ENCODE results near the gene KRTAP16-1.
A peak's percentile ranks its signal among the peaks of the same experiment; 100 is the strongest.

Gene KRTAP16-1

GRCh38 chr17:41315204-41315794 lies 6.2 kb upstream of the KRTAP16-1 start, which contains the start of gene KRTAP17-1:
Gene KRTAP17-1 (minus strand): TSS chr17:41315710. CDS start chr17:41315650, 60 bp downstream.
- Histone ChIP-seq H3K36me3 (replicated peaks; ENCODE audit: insufficient read depth, low read length) (no peaks in the 10 kb centered on the region), H4K20me1 (ENCODE audit: insufficient read depth, low read length) (no peaks in the 10 kb centered on the region), H2AFZ (ENCODE audit: low read length) (no peak within 1 kb of the TSS), H3K27me3 (replicated peaks; ENCODE audit: insufficient read depth, low read length) (no peaks in the 10 kb centered on the region), H3F3A (ENCODE audit: insufficient read depth, low read length) (no peaks in the 10 kb centered on the region), H3K9me3 (replicated peaks; ENCODE audit: insufficient read depth, low read length) (no peaks in the 10 kb centered on the region), H3K4me1 (ENCODE audit: low read length) (no peaks in the 10 kb centered on the region), H3K9ac (ENCODE audit: low read length) (no peak within 1 kb of the TSS), H3K4me2 (ENCODE audit: low read depth, low read length) (no peak within 1 kb of the TSS), H3K79me2 (ENCODE audit: low read length) (no peaks in the 10 kb centered on the region), H3K4me3 (ENCODE audit: low read length) (no peak within 1 kb of the TSS), H3K27ac (ENCODE audit: low read length) (no peak within 1 kb of the TSS), H3K9me2 (replicated peaks; ENCODE audit: insufficient read depth, low read length) (no peaks in the 10 kb centered on the region)
- no peak for DNase-seq
- TF ChIP-seq EZH2phosphoT487 (IDR thresholded peaks at IDR 0.05; ENCODE audit: low read length) (no peak), EZH2 (optimal IDR thresholded peaks at IDR 0.05; ENCODE audit: low read depth, low read length) (no peak), CTCF (IDR thresholded peaks at IDR 0.05; ENCODE audit: low read length) (no peak)

DNA sequence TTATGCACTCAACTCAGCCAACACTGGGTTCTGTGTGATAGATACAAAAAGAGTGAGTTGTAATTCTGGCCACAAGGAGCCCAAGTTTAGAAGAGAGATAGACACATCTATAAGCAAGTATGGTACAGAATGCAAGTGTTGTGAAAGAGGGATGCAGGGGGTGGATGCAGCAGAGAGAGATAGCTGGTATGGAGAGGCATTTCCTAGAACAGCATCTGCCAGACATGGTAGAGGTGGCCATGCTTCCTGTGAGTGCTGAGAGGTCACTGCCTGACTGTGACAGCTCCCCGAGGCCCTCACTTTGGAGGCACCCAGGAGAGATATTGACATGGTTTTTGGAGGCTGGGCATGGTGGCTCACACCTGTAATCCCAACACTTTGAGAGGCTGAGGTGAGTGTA lies 2.0 kb upstream of the KRTAP16-1 start:
- peaks cover 17% of the 10 kb centered on the region for H3F3A ChIP-seq (ENCODE audit: insufficient read depth, low read length)
- no peaks in the 10 kb centered on the region for H3K9me2 ChIP-seq (replicated peaks; ENCODE audit: insufficient read depth, low read length)
- H3K27me3 ChIP-seq (replicated peaks; ENCODE audit: insufficient read depth, low read length), result no peaks in the 10 kb centered on the region
- no peaks in the 10 kb centered on the region for H3K79me2 ChIP-seq (ENCODE audit: low read length)
- no peak overlapping the region for H3K27ac ChIP-seq (ENCODE audit: low read length)
- TF ChIP-seq CTCF (IDR thresholded peaks at IDR 0.05; ENCODE audit: low read length), result no peak
- TF ChIP-seq EZH2phosphoT487 (IDR thresholded peaks at IDR 0.05; ENCODE audit: low read length), result no peak
- no peak for TF ChIP-seq EZH2 (optimal IDR thresholded peaks at IDR 0.05; ENCODE audit: low read depth, low read length)
- H3K4me1 ChIP-seq (ENCODE audit: low read length), result peaks cover 16% of the 10 kb centered on the region
- H2AFZ ChIP-seq (ENCODE audit: low read length), result no peak overlapping the region
- H4K20me1 ChIP-seq (ENCODE audit: insufficient read depth, low read length), result no peaks in the 10 kb centered on the region
- DNase-seq, result no peak
- no peak overlapping the region for H3K4me2 ChIP-seq (ENCODE audit: low read depth, low read length)
- H3K9me3 ChIP-seq (replicated peaks; ENCODE audit: insufficient read depth, low read length), result no peaks in the 10 kb centered on the region
- H3K9ac ChIP-seq (ENCODE audit: low read length), result no peak overlapping the region
- no peak overlapping the region for H3K4me3 ChIP-seq (ENCODE audit: low read length)
- H3K36me3 ChIP-seq (replicated peaks; ENCODE audit: insufficient read depth, low read length), result no peaks in the 10 kb centered on the region

DNA sequence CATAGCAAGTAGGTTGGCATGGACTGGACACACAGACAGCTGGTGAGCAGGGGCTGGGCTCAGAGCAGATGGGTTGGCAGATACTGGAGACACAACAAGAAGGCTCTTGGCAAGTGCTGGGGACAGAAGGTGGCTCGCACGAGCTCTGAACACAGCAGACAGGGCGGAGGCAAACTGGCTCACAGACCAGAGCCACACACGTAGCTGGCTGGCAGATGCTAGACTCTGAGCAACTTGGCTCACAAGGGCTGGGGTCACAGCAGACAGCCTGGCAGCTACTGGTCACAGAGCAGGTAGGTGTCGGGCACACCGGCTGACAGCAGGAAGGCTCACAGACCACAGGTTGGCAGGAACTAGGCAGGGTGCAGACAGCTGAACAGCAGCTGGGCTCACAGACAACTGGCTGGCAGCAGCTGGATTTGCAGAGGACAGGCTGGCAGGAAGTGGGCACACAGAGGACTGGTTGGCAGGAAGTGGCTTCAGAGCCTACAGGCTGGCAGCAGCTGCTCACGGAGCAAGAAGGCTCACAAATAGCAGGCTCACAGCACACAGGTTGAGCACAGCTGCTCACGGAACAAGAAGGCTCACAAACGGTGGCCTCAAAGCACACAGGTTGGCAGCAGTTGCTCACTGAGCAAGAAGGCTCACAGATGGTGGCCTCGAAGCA lies 725 bp downstream of the KRTAP16-1 start:
- peak overlapping the region; percentile 64 for H3K9ac ChIP-seq (ENCODE audit: low read length)
- peak overlapping the region; percentile 86 for H2AFZ ChIP-seq (ENCODE audit: low read length)
- H3K9me2 ChIP-seq (replicated peaks; ENCODE audit: insufficient read depth, low read length), result no peaks in the 10 kb centered on the region
- no peaks in the 10 kb centered on the region for H3K36me3 ChIP-seq (replicated peaks; ENCODE audit: insufficient read depth, low read length)
- H4K20me1 ChIP-seq (ENCODE audit: insufficient read depth, low read length), result no peaks in the 10 kb centered on the region
- no peaks in the 10 kb centered on the region for H3K27me3 ChIP-seq (replicated peaks; ENCODE audit: insufficient read depth, low read length)
- DNase-seq, result peak; percentile 96
- peak overlapping the region; percentile 45 for H3K4me3 ChIP-seq (ENCODE audit: low read length)
- H3K79me2 ChIP-seq (ENCODE audit: low read length), result no peaks in the 10 kb centered on the region
- no peaks in the 10 kb centered on the region for H3K9me3 ChIP-seq (replicated peaks; ENCODE audit: insufficient read depth, low read length)
- H3K4me2 ChIP-seq (ENCODE audit: low read depth, low read length), result peak overlapping the region; percentile 94
- peak overlapping the region; percentile 93 for H3K27ac ChIP-seq (ENCODE audit: low read length)
- peaks cover 16% of the 10 kb centered on the region for H3K4me1 ChIP-seq (ENCODE audit: low read length)
- TF ChIP-seq CTCF (IDR thresholded peaks at IDR 0.05; ENCODE audit: low read length) (no peak), EZH2phosphoT487 (IDR thresholded peaks at IDR 0.05; ENCODE audit: low read length) (no peak), EZH2 (optimal IDR thresholded peaks at IDR 0.05; ENCODE audit: low read depth, low read length) (no peak)
- peaks cover 17% of the 10 kb centered on the region for H3F3A ChIP-seq (ENCODE audit: insufficient read depth, low read length)
